ENCODE results near the gene PEX3. TPM values are rescaled to one million over a fixed set of nuclear protein-coding genes. Genes with fewer than 3 reads are reported as not detected.

Gene PEX3
- total and polyA plus RNA-seq, 10 of the 15 experiments (the other 5 are each of a cell fraction or from before 2014, with no cell fraction given) = 18.6 to 70.7 (median 38.6) TPM

GRCh38 chr6:143441010-143441409 is 9.6 kb upstream of the PEX3 start (continued):
- TF ChIP-seq, protein P1, sequence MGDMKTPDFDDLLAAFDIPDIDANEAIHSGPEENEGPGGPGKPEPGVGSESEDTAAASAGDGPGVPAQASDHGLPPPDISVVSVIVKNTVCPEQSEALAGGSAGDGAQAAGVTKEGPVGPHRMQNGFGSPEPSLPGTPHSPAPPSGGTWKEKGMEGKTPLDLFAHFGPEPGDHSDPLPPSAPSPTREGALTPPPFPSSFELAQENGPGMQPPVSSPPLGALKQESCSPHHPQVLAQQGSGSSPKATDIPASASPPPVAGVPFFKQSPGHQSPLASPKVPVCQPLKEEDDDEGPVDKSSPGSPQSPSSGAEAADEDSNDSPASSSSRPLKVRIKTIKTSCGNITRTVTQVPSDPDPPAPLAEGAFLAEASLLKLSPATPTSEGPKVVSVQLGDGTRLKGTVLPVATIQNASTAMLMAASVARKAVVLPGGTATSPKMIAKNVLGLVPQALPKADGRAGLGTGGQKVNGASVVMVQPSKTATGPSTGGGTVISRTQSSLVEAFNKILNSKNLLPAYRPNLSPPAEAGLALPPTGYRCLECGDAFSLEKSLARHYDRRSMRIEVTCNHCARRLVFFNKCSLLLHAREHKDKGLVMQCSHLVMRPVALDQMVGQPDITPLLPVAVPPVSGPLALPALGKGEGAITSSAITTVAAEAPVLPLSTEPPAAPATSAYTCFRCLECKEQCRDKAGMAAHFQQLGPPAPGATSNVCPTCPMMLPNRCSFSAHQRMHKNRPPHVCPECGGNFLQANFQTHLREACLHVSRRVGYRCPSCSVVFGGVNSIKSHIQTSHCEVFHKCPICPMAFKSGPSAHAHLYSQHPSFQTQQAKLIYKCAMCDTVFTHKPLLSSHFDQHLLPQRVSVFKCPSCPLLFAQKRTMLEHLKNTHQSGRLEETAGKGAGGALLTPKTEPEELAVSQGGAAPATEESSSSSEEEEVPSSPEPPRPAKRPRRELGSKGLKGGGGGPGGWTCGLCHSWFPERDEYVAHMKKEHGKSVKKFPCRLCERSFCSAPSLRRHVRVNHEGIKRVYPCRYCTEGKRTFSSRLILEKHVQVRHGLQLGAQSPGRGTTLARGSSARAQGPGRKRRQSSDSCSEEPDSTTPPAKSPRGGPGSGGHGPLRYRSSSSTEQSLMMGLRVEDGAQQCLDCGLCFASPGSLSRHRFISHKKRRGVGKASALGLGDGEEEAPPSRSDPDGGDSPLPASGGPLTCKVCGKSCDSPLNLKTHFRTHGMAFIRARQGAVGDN (IDR thresholded peaks at IDR 0.05) = no peak
- TF ChIP-seq ZBED1 (IDR thresholded peaks at IDR 0.05; ENCODE audit: borderline replicate concordance) = no peak
- no peak for TF ChIP-seq GATAD2B (conservative IDR thresholded peaks at IDR 0.05; ENCODE audit: low read depth)
- no peak for TF ChIP-seq E4F1 (IDR thresholded peaks at IDR 0.05; ENCODE audit: borderline replicate concordance, partially characterized antibody)
- TF ChIP-seq RELA (IDR thresholded peaks at IDR 0.05; ENCODE audit: borderline replicate concordance, partially characterized antibody) = no peak
- no peak for TF ChIP-seq TARDBP (IDR thresholded peaks at IDR 0.05; ENCODE audit: borderline replicate concordance)
